GM12878 (cell line): ENCODE measurements around the gene DDX23. TPM values are rescaled to one million over a fixed set of nuclear protein-coding genes. Genes with fewer than 3 reads are reported as not detected.
A peak's percentile ranks its signal among the peaks of the same experiment; 100 is the strongest.

Experiments used
- BHLHE40 ChIP-seq, 2 experiments: fragments of 450-650 bp in 1 of 2; IDR thresholded peaks; 2 replicates each; pipeline ENCODE4 v1.6.1; 2011 to 2017; ENCODE audit warnings: low read depth in 2 of 2, borderline replicate concordance in 1 of 2, improper control_type of control experiment in 1 of 2, low read length in 1 of 2, mild to moderate bottlenecking in 1 of 2
- BRCA1 ChIP-seq: IDR thresholded peaks from 2 replicates; pipeline ENCODE4 v1.6.1; 2011; ENCODE audit warnings: low read depth, low read length, improper control_type of control experiment
- CBX5 ChIP-seq: sonication (generic); IDR thresholded peaks from 2 replicates; pipeline ENCODE4 v1.6.1; 2016; ENCODE audit warnings: low read depth, moderate library complexity, mild to moderate bottlenecking, inconsistent platforms
- CEBPZ ChIP-seq: fragments of 150-350 bp; IDR thresholded peaks from 2 replicates; pipeline ENCODE4 v1.6.1; 2016; ENCODE audit warnings: low read depth, low read length
- CHD1 ChIP-seq: IDR thresholded peaks from 2 replicates; pipeline ENCODE4 v1.6.1; 2012; ENCODE audit warnings: low read depth, low read length, improper control_type of control experiment
- CHD4 ChIP-seq: fragments of 200-600 bp; sonication (generic); IDR thresholded peaks from 2 replicates; pipeline ENCODE4 v1.6.1; 2016; ENCODE audit warnings: mild to moderate bottlenecking
- DPF2 ChIP-seq: fragments of 450-650 bp; IDR thresholded peaks from 2 replicates; pipeline ENCODE4 v1.6.1; 2017; ENCODE audit warnings: mild to moderate bottlenecking
- GABPA ChIP-seq: IDR thresholded peaks from 2 replicates; pipeline ENCODE4 v1.6.1; 2014; ENCODE audit warnings: antibody characterized with exemption, low read depth, mild to moderate bottlenecking, inconsistent platforms
- HDAC6 ChIP-seq: fragments of 200-600 bp; sonication (generic); IDR thresholded peaks from one replicate; pipeline ENCODE4 v1.8.0; 2017; ENCODE audit warnings: antibody characterized with exemption; ENCODE audit not compliant: unreplicated experiment
- KDM1A ChIP-seq: fragments of 200-600 bp; sonication (generic); IDR thresholded peaks from 2 replicates; pipeline ENCODE4 v1.6.1; 2016; ENCODE audit warnings: borderline replicate concordance
- MEF2B ChIP-seq: fragments of 450-650 bp; IDR thresholded peaks from 2 replicates; pipeline ENCODE4 v1.6.1; 2018; ENCODE audit warnings: mild to moderate bottlenecking, moderate library complexity; ENCODE audit not compliant: partially characterized antibody, poor library complexity, severe bottlenecking
- NFYB ChIP-seq: IDR thresholded peaks from 2 replicates; pipeline ENCODE4 v1.6.1; 2011; ENCODE audit warnings: low read depth, mild to moderate bottlenecking, low read length, improper control_type of control experiment, moderate library complexity; ENCODE audit not compliant: insufficient read depth
- POLR2AphosphoS2 ChIP-seq: IDR thresholded peaks from 2 replicates; pipeline ENCODE4 v1.6.1; 2011; ENCODE audit warnings: low read depth, mild to moderate bottlenecking, low read length, improper control_type of control experiment, moderate library complexity
- RAD21 ChIP-seq: IDR thresholded peaks from 2 replicates; pipeline ENCODE4 v1.6.1; 2011; ENCODE audit warnings: mild to moderate bottlenecking, low read depth, low read length, moderate library complexity; ENCODE audit not compliant: insufficient read depth
- SMAD5 ChIP-seq: IDR thresholded peaks from 2 replicates; pipeline ENCODE4 v1.6.1; 2016; ENCODE audit warnings: antibody characterized with exemption, low read depth
- SMC3 ChIP-seq: IDR thresholded peaks from 2 replicates; pipeline ENCODE4 v1.6.1; 2011; ENCODE audit warnings: low read length, improper control_type of control experiment, borderline replicate concordance
- SREBF1 ChIP-seq: IDR thresholded peaks from 2 replicates; pipeline ENCODE4 v1.6.1; 2012; ENCODE audit warnings: mild to moderate bottlenecking, low read length
- SRF ChIP-seq, 2 experiments: IDR thresholded peaks; 2 replicates each; pipeline ENCODE4 v1.6.1; 2011; ENCODE audit warnings: low read depth in 2 of 2, low read length in 2 of 2, mild to moderate bottlenecking in 1 of 2, moderate library complexity in 1 of 2
- STAT1 ChIP-seq: fragments of 450-650 bp; conservative IDR thresholded peaks from 2 replicates; pipeline ENCODE4 v1.6.1; 2014; ENCODE audit warnings: antibody characterized with exemption, mild to moderate bottlenecking
- TCF7 ChIP-seq: IDR thresholded peaks from 2 replicates; pipeline ENCODE4 v1.6.1; 2014; ENCODE audit warnings: antibody characterized with exemption, borderline replicate concordance
- ZBED1 ChIP-seq: IDR thresholded peaks from 2 replicates; pipeline ENCODE4 v1.6.1; 2016; ENCODE audit warnings: borderline replicate concordance
- ZNF24 ChIP-seq: fragments of 450-650 bp; IDR thresholded peaks from 2 replicates; pipeline ENCODE4 v1.6.1; 2017; ENCODE audit warnings: antibody characterized with exemption, mild to moderate bottlenecking
- ZNF274 ChIP-seq: IDR thresholded peaks from one replicate; pipeline ENCODE4 v1.8.0; 2011; ENCODE audit not compliant: insufficient read length, insufficient read depth
- polyA plus RNA-seq, 11 experiments: library from polyadenylated mRNA; depleted of rRNA in 4 of 11; unstranded in 6 of 11; stranded (reverse) in 5 of 11; fragments of >200 nt; fragmentation: Nextera tagmentation in 4 of 11; fragmentation: Illumina TruSeq in 1 of 11; extraction: Ambion mirVana in 4 of 11; extraction: Trizol in 1 of 11; gene quantifications; 1 replicate in 1 of 11; 2 replicates in 10 of 11; pipeline versions ENCODE4 v1.2.1 to v1.2.3, GENCODE V29; 2011 to 2016; ENCODE audit warnings: inconsistent platforms in 2 of 11, missing spikeins in 2 of 11, low read depth in 1 of 11
- total RNA-seq, 4 experiments: library from RNA; depleted of rRNA in 3 of 4; stranded (reverse); fragments of >200 nt in 3 of 4; fragmentation: Illumina TruSeq in 1 of 4; extraction: Trizol in 1 of 4; gene quantifications; 2 replicates each; pipeline versions ENCODE4 v1.2.1 to v1.2.3, GENCODE V29; 2013 to 2021
- TF ChIP-seq, protein P1 (sequence below): fragments of 450-650 bp; conservative IDR thresholded peaks from 2 replicates; pipeline ENCODE4 v1.6.1; 2017; ENCODE audit warnings: mild to moderate bottlenecking, moderate library complexity
- TF ChIP-seq, protein P2 (sequence below): IDR thresholded peaks from 2 replicates; pipeline ENCODE4 v1.6.1; 2011; ENCODE audit warnings: mild to moderate bottlenecking, low read depth, low read length, moderate library complexity; ENCODE audit not compliant: insufficient replicate concordance

The DDX23 gene
- total and polyA plus RNA-seq, 10 of the 15 experiments (the other 5 are each of a cell fraction or from before 2014, with no cell fraction given), result 25.8 to 107 (median 77.4) TPM

GRCh38 chr12:48851883-48852733, at the start of gene DDX23 (continued):
- TF ChIP-seq, protein P1, sequence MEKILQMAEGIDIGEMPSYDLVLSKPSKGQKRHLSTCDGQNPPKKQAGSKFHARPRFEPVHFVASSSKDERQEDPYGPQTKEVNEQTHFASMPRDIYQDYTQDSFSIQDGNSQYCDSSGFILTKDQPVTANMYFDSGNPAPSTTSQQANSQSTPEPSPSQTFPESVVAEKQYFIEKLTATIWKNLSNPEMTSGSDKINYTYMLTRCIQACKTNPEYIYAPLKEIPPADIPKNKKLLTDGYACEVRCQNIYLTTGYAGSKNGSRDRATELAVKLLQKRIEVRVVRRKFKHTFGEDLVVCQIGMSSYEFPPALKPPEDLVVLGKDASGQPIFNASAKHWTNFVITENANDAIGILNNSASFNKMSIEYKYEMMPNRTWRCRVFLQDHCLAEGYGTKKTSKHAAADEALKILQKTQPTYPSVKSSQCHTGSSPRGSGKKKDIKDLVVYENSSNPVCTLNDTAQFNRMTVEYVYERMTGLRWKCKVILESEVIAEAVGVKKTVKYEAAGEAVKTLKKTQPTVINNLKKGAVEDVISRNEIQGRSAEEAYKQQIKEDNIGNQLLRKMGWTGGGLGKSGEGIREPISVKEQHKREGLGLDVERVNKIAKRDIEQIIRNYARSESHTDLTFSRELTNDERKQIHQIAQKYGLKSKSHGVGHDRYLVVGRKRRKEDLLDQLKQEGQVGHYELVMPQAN, result peak; percentile 47; the same call in 1 of the 2 replicates
- TF ChIP-seq STAT1 (peak; percentile 65; the same call in 1 of the 2 replicates), HDAC6 (no peak), BRCA1 (no peak), GABPA (peak; percentile 78), ZNF24 (no peak), BHLHE40 (IDR thresholded peaks at IDR 0.05; ENCODE audit: borderline replicate concordance in 1 of 2, low read depth in 2 of 2, low read length in 1 of 2) (peak; percentile 37 to 51; a peak in 2 of 4 replicates), SRF (IDR thresholded peaks at IDR 0.05; ENCODE audit: low read depth in 2 of 2, low read length in 2 of 2) (peak in 1 of 2 experiments; percentile 51; a peak in 1 of 4 replicates), CBX5 (no peak), RAD21 (no peak), DPF2 (0 out of 2 replicates have a peak, but pooled peaks have one; percentile 15), NFYB (peak; percentile 56; the same call in 1 of the 2 replicates), MEF2B (no peak), SMAD5 (peak; percentile 73; the same call in 1 of the 2 replicates), ZBED1 (no peak), TCF7 (no peak), SREBF1 (peak; percentile 89), SMC3 (no peak), POLR2AphosphoS2 (peak; percentile 42; the same call in 1 of the 2 replicates), CEBPZ (no peak; the same call in 1 of the 2 replicates), CHD4 (no peak), CHD1 (peak; percentile 63; the same call in 1 of the 2 replicates), KDM1A (no peak), ZNF274 (no peak)
- TF ChIP-seq, protein P2, sequence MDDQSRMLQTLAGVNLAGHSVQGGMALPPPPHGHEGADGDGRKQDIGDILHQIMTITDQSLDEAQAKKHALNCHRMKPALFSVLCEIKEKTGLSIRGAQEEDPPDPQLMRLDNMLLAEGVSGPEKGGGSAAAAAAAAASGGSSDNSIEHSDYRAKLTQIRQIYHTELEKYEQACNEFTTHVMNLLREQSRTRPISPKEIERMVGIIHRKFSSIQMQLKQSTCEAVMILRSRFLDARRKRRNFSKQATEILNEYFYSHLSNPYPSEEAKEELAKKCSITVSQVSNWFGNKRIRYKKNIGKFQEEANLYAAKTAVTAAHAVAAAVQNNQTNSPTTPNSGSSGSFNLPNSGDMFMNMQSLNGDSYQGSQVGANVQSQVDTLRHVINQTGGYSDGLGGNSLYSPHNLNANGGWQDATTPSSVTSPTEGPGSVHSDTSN, result no peak
